Measurements from ENCODE around the gene FMO3.

GRCh38 chr1:171161431-171161830 is 70.7 kb downstream of the FMO3 start:
- TF ChIP-seq CTCF (IDR thresholded peaks at IDR 0.05; ENCODE audit: low read depth, low read length): no peak
- no peak for TF ChIP-seq EZH2phosphoT487 (IDR thresholded peaks at IDR 0.05; ENCODE audit: low read depth)

Data from OCI-LY3 (cell line).